Embryonic facial prominence (tissue), 1 donor: ENCODE results near the gene PRSS48.
"Not testable (repeated sequence)": the region's sequence is repeated elsewhere in the genome, so short reads cannot be mapped to it uniquely, and the experiment has no call there.

ENCODE experiments used
- DNase-seq: peaks from one replicate; pipeline ENCODE4 v3.0.0-alpha.2; 2016; ENCODE audit errors: extremely low spot score

PRSS48 gene

DNA sequence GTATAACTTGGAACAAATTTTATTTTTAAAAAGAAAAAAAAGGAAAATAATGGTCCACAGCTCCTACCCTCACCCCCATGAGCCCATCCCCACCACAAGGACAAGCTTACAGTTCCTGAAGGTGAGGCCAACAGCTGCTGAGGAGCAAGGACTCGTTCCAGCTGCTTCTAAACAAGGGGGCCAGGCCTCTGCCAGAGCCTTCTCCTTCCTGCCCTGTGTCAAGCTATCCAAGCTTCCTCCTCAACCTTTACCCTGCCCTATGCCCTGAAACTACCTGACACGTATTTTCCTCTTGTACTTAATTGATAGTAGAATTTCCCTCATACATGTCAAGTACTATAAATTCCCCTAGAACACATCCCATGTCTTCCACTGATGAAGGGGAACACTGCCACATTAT, 39.7 kb downstream of the PRSS48 start:
- DNase-seq = no peak

DNA sequence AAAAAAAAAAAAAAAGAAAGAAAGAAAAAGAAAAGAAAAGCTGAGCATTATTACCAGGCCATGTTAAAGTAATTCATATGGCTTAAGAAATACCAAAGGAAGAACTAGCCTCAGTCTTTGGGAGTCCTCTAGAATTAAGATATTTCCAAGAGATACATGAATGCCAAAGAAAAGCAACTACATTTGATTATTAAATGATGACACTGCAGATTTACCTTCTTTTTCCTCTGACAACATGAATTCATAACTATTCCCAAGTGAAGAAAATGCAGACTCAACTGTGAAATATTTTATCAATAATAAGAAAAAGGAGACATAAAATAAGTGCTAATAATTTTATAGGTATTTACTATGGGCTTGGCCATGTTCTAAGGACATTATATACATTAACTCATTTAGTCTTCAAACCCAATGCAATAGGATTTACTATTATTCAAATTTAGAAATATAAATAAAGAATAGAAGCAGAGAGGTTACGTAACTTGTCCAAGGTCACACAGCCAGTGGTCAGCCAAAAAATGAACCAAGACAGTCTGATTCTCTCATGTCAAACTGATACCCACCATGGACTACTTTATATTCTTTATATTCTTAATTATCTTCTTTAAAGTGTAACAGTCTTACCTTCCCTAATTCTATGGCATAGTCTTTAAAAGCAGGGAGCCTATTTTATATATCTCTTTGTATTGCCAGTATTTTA, 41.5 kb downstream of the PRSS48 start:
- no peak for DNase-seq

GRCh38 chr4:151319490-151319889, 42.5 kb downstream of the PRSS48 start:
- DNase-seq = no peak

GRCh38 chr4:151321586-151321985, 44.6 kb downstream of the PRSS48 start:
- DNase-seq = no peak

GRCh38 chr4:151322161-151322560, 45.2 kb downstream of the PRSS48 start:
- DNase-seq = not testable (repeated sequence)

- no peak for DNase-seq
Observed at GRCh38 chr4:151322570-151322969, 45.6 kb downstream of the PRSS48 start.

DNA sequence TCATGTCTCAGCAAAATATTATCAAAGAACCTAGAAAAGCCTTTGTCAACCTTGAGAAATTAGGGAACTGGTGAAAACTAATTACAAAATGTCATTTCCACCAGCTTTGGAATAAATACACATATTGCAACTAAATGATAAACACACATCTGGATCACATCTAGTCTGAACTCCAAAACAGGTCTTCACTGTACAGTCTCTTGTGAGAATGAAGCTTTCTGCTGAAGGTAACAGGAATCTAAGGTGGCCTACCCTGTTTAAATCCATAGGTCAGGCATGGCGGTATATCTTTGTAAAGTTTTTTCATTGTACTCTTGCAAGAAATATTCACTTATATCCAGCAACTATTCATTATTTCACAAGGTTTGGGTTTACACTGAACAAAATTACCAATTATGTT, 46.7 kb downstream of the PRSS48 start:
- DNase-seq = no peak

GRCh38 chr4:151324124-151324751, 47.3 kb downstream of the PRSS48 start:
- DNase-seq = no peak

- DNase-seq = no peak
Observed at GRCh38 chr4:151324752-151325110, 47.8 kb downstream of the PRSS48 start.

- no peak for DNase-seq
Observed at GRCh38 chr4:151325111-151325948, 48.4 kb downstream of the PRSS48 start, which contains the start of gene SH3D19. Gene SH3D19 (minus strand): TSS chr4:151325605. CDS start chr4:151325352, 253 bp downstream.

DNA sequence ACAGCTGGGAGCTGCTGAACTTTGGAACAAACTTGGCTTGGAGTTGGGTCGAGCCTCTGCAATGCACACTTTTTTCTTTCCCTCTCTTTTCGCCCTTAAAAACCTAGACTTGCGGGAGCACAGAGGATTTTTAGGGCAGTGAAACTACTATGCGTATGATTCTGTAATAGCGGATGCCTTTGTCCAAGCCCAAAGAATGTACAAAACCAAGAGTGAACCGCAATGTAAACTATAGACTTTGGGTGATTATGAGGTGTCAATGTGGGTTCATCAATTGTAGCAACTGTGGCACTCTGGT, 48.9 kb downstream of the PRSS48 start:
- DNase-seq = no peak

DNA sequence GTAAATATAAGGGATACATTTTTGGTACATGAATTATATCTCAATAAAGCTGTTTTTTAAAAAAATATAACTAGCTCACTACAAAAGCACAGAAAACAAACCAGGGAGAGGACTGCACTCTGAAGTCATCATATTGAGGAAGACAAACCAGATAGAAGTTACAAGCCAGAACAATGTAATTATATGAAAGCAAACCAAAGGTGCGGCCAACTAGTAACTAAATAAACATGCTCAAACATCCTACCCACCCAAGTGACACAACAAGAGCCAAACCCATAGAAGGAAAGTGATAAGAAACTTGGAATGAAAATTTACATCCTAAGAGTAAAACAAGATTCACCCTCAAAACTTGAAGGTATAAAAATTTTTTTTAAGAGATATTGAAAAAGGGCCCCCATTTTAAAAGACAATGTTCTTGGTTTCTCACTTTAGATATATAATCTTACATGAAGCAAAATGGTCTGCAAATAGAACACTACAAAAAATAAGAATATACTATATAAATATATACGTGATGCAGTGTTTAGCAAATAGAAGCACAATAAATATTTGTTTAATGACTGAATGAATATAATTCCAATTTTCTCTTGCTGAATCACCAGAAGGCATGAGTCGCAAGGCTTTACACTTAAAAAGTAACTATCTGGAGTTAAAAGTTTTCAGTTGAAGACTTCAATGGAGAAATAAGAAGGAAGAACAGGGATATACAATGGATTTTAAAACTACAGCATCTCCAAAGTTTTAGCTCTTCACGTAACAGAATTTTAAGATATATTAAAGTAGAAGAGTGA, 52.5 kb downstream of the PRSS48 start:
- DNase-seq = no peak

GRCh38 chr4:151331276-151332042, 54.5 kb downstream of the PRSS48 start:
- DNase-seq = no peak

DNA sequence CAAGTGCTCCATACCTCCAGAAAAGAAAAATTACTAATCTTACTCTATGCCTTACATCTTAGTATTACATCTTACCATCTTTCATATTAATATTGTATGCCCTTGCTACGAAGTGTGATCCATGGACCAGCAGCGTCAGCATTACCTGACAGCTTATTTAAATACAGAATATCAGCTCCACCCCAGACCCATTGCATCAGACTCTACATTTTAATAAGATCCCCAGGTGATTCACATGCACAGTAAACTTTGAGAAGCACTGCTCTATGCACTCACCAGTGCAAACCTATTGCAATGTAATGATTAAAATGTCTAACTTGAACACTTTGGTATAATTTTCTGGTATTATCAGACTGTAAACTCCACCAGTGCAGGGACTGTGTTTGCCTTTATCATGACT, 62.5 kb downstream of the PRSS48 start:
- no peak for DNase-seq

DNA sequence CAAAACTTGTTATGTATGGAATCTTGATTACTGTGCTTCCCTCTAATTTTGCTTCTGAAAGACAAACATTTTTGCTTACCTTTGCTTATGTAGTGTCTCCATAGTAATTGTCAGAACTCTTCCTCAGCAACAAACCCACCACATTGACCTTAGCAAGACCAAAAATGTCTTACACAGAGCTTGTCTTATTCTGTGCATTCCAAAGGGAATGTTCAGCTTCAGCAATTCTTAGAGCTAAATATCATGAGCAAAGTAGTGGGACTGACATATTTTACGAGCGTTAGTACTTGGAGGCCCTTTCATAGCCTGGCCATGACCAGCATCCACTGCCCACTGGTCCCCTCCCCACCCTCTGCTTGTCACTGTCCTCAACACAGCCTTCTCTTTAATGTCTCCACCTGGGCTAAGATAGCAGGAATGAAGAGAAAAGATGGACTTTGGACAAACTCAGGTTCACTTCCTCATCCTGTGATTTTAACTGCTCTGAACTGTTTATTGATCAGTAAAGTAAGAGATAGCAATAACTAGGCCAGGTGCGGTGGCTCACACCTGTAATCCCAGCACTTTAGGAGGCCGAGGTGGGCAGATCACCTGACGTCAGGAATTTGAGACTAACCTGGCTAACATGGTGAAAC, 63.9 kb downstream of the PRSS48 start:
- no peak for DNase-seq
